ENCODE data around the gene PSME3IP1. TPM values are rescaled to one million over a fixed set of nuclear protein-coding genes. Genes with fewer than 3 reads are reported as not detected.

PSME3IP1 gene
- total and polyA plus RNA-seq, 9 of the 15 experiments (the other 6 are each of a cell fraction or from before 2014, with no cell fraction given) = 63.8 to 187 (median 142) TPM

- Histone ChIP-seq H4K20me1 (replicated peaks; ENCODE audit: control insufficient read depth, insufficient read depth, low read length) (no peaks in the 10 kb centered on the region), H3K4me1 (replicated peaks in 1 of 2; ENCODE audit: control insufficient read depth in 2 of 2, insufficient read depth in 2 of 2, low read length in 2 of 2) (peaks cover 6 to 9% of the 10 kb centered on the region in 2 experiments), H3K4me3 (peak overlapping the region; percentile 3; the same call in 1 of the 2 replicates), H3K9ac (ENCODE audit: insufficient read depth in 1 of 2, low read depth in 2 of 2, low read length in 2 of 2) (no peak overlapping the region), H3K27me3 (ENCODE audit: control insufficient read depth in 2 of 2, insufficient read depth in 2 of 2, low read length in 2 of 2) (no peaks in the 10 kb centered on the region), H3K79me2 (ENCODE audit: control insufficient read depth, insufficient read depth, low read length) (peaks cover 95% of the 10 kb centered on the region), H2AFZ (ENCODE audit: low read depth, low read length) (no peak overlapping the region), H3K9me1 (ENCODE audit: control insufficient read depth, insufficient read depth, low read length) (no peaks in the 10 kb centered on the region), H3K4me2 (ENCODE audit: insufficient read depth, low read length) (peak overlapping the region; percentile 97; the same call in 1 of the 2 replicates), H3K27ac (ENCODE audit: extremely low read depth, low read depth, low read length) (no peak overlapping the region), H3K36me3 (ENCODE audit: control insufficient read depth, insufficient read depth, low read length) (peaks cover 5% of the 10 kb centered on the region; the same call in 1 of the 3 replicates), H3K9me3 (replicated peaks; ENCODE audit: control insufficient read depth, insufficient read depth, low read depth, low read length) (no peaks in the 10 kb centered on the region)
- TF ChIP-seq PTTG1 (tag; IDR thresholded peaks at IDR 0.05; ENCODE audit: low read depth) (no peak), ELF2 (CRISPR knock-in tag; IDR thresholded peaks at IDR 0.05) (no peak), ZNF3 (CRISPR knock-in tag; IDR thresholded peaks at IDR 0.05) (no peak), JUNB (CRISPR knock-in tag; conservative IDR thresholded peaks at IDR 0.05) (no peak), JUN (IDR thresholded peaks at IDR 0.05; ENCODE audit: borderline replicate concordance, low read depth, low read length) (no peak), JUN (CRISPR knock-in tag; IDR thresholded peaks at IDR 0.05; ENCODE audit: borderline replicate concordance) (no peak), ILK (tag; IDR thresholded peaks at IDR 0.05; ENCODE audit: borderline replicate concordance, low read depth) (no peak), PKNOX1 (IDR thresholded peaks at IDR 0.05) (no peak), POLR2AphosphoS2 (IDR thresholded peaks at IDR 0.05; ENCODE audit: low read length) (no peak), ZNF77 (CRISPR knock-in tag; IDR thresholded peaks at IDR 0.05) (no peak)
- in situ Hi-C loops (cut with MboI) (no loop called here), intact Hi-C loops (cut with micrococcal nuclease) (no loop called here)
- FAIRE-seq (no peak), DNase-seq (ENCODE audit: extremely low read depth in 1 of 4, low spot score in 3 of 4) (no peak), ATAC-seq (no peak)
- WGBS (ENCODE audit: insufficient coverage, low coverage, missing lambda C conversion rate) = 69% methylated on average over 9 of the region's 9 CpGs
- ChIA-PET CTCF (ENCODE audit: low intra/inter-chr PET ratio) (no interaction called here), POLR2A (interaction anchor here (0.8 kb wide), 1 partner anchor 256 kb away, joined by 4 read pairs; no protein-coding TSS in a partner anchor)
- BruUV-seq (replicated peaks) = no TSS peak
Observed at GRCh38 chr16:57188711-57189002, 2.8 kb upstream of the PSME3IP1 start.

Data from K562 (cell line).